Keratinocyte (primary cell): Measurements from ENCODE around the gene MARCHF3. TPM values are rescaled to one million over a fixed set of nuclear protein-coding genes. Genes with fewer than 3 reads are reported as not detected.

Experiments
- DNase-seq: peaks from one replicate; pipeline ENCODE4 v3.0.0-alpha.2; 2011; ENCODE audit warnings: low read depth, missing footprints, low spot score
- FAIRE-seq: peaks from 2 replicates; lab custom pipeline; 2011; peaks lifted over from hg19 to GRCh38; lab: Jason Lieb, UNC
- H2AFZ ChIP-seq: 2 replicates; pipeline ENCODE4 v1.6.0; 2012; ENCODE audit warnings: low read length, control low read depth, inconsistent platforms; ENCODE audit not compliant: control insufficient read depth
- H3K27ac ChIP-seq: 2 replicates; pipeline ENCODE4 v1.5.1; 2011; ENCODE audit warnings: low read length; ENCODE audit not compliant: control insufficient read depth, insufficient read depth
- H3K27me3 ChIP-seq: 3 replicates; pipeline ENCODE4 v1.6.0; 2011; ENCODE audit warnings: low read length; ENCODE audit not compliant: control insufficient read depth, insufficient read depth; ENCODE audit errors: extremely low read depth
- H3K36me3 ChIP-seq, 2 experiments: 2 replicates in 1 of 2; 3 replicates in 1 of 2; pipeline ENCODE4 v1.5.1; 2011; ENCODE audit warnings: low read length in 2 of 2, mild to moderate bottlenecking in 1 of 2; ENCODE audit not compliant: control insufficient read depth in 2 of 2, insufficient read depth in 2 of 2; ENCODE audit errors: extremely low read depth in 1 of 2
- H3K4me1 ChIP-seq: 3 replicates; pipeline ENCODE4 v1.5.1; 2011; ENCODE audit warnings: low read length; ENCODE audit not compliant: control insufficient read depth, insufficient read depth; ENCODE audit errors: extremely low read depth
- H3K4me2 ChIP-seq: 3 replicates; pipeline ENCODE4 v1.6.0; 2011; ENCODE audit warnings: low read depth, low read length; ENCODE audit not compliant: control insufficient read depth, insufficient read depth; ENCODE audit errors: extremely low read depth
- H3K4me3 ChIP-seq, 3 experiments: fragments of 200-600 bp in 1 of 3; sonication (generic) in 1 of 3; 2 replicates in 2 of 3; 3 replicates in 1 of 3; pipeline ENCODE4 v1.5.1; 2011 to 2016; ENCODE audit warnings: low read length in 3 of 3, mild to moderate bottlenecking in 3 of 3, control low read depth in 2 of 3, inconsistent platforms in 1 of 3, low read depth in 1 of 3, mixed read lengths in 1 of 3, mixed run types in 1 of 3, moderate library complexity in 1 of 3; ENCODE audit not compliant: control insufficient read depth in 2 of 3, insufficient read depth in 2 of 3; ENCODE audit errors: extremely low read depth in 1 of 3
- H3K79me2 ChIP-seq: 2 replicates; pipeline ENCODE4 v1.6.0; 2012; ENCODE audit warnings: low read length; ENCODE audit not compliant: control insufficient read depth, insufficient read depth
- H3K9ac ChIP-seq: 3 replicates; pipeline ENCODE4 v1.6.0; 2011; ENCODE audit warnings: low read length; ENCODE audit not compliant: control insufficient read depth, insufficient read depth; ENCODE audit errors: extremely low read depth
- H3K9me1 ChIP-seq: 3 replicates; pipeline ENCODE4 v1.6.0; 2011; ENCODE audit warnings: low read length; ENCODE audit not compliant: control insufficient read depth, insufficient read depth; ENCODE audit errors: extremely low read depth
- H3K9me3 ChIP-seq: 2 replicates; pipeline ENCODE4 v1.5.1; 2012; ENCODE audit warnings: low read depth, low read length; ENCODE audit not compliant: control insufficient read depth
- H4K20me1 ChIP-seq: 3 replicates; pipeline ENCODE4 v1.6.0; 2011; ENCODE audit warnings: low read length; ENCODE audit not compliant: control insufficient read depth, insufficient read depth; ENCODE audit errors: extremely low read depth
- CTCF ChIP-seq, 3 experiments: IDR thresholded peaks in 1 of 3; conservative IDR thresholded peaks in 1 of 3; optimal IDR thresholded peaks in 1 of 3; 2 replicates in 2 of 3; 3 replicates in 1 of 3; pipeline versions ENCODE3 to v1.5.1; 2011; ENCODE audit warnings: low read length in 3 of 3, mild to moderate bottlenecking in 3 of 3, moderate library complexity in 2 of 3, control low read depth in 1 of 3, inconsistent platforms in 1 of 3; ENCODE audit not compliant: insufficient read depth in 2 of 3; ENCODE audit errors: extremely low read depth in 1 of 3
- EZH2 ChIP-seq: IDR thresholded peaks from one replicate; pipeline ENCODE4 v1.6.1; 2012; ENCODE audit warnings: inconsistent platforms, mild to moderate bottlenecking, low read length, moderate library complexity
- dilution Hi-C: fragments of 300-500 bp; cut with MboI; formaldehyde crosslinking; loops from one replicate; pipeline ENCODE4 v1.7.0; 2020; ENCODE audit warnings: low sequenced_read_pairs; ENCODE audit not compliant: extremely low pct_ligation_motif_present
- polyA plus RNA-seq, 5 experiments: library from polyadenylated mRNA; depleted of rRNA in 3 of 5; stranded (reverse) in 3 of 5; stranded (forward) in 1 of 5; unstranded in 1 of 5; fragments of >200 nt; gene quantifications; 1 replicate in 1 of 5; 2 replicates in 3 of 5; 3 replicates in 1 of 5; pipeline versions ENCODE4 v1.2.1 to v1.2.3, GENCODE V29; 2011 to 2012; ENCODE audit warnings: missing spikeins in 2 of 5, low read depth in 1 of 5, low replicate concordance in 1 of 5

The MARCHF3 gene
- polyA plus RNA-seq, 1 donor (not counting 4 experiments of a cell fraction or from before 2014, with no cell fraction given): 0.45 TPM

GRCh38 chr5:127070243-127070642 is 39.9 kb upstream of the MARCHF3 start:
- Histone ChIP-seq H3K27ac (no peak overlapping the region), H3K36me3 (no peaks in the 10 kb centered on the region), H4K20me1 (no peaks in the 10 kb centered on the region), H3K9me1 (no peaks in the 10 kb centered on the region), H3K9me3 (no peaks in the 10 kb centered on the region), H3K4me1 (no peaks in the 10 kb centered on the region), H3K79me2 (no peaks in the 10 kb centered on the region), H3K9ac (no peak overlapping the region), H3K27me3 (no peaks in the 10 kb centered on the region), H2AFZ (no peak overlapping the region), H3K4me2 (no peak overlapping the region), H3K4me3 (no peak overlapping the region)
- DNase-seq (no peak), FAIRE-seq (no peak)
- dilution Hi-C loops: no loop called here
- TF ChIP-seq EZH2 (no peak), CTCF (optimal IDR thresholded peaks at IDR 0.05 in 1 of 3, IDR thresholded peaks at IDR 0.05 in 1 of 3, conservative IDR thresholded peaks at IDR 0.05 in 1 of 3; ENCODE audit: extremely low read depth in 1 of 3, insufficient read depth in 2 of 3, low read length in 3 of 3) (no peak)

GRCh38 chr5:127068493-127069214 is 38.3 kb upstream of the MARCHF3 start:
- Histone ChIP-seq H3K9ac (no peak overlapping the region), H3K4me1 (no peaks in the 10 kb centered on the region), H3K9me3 (no peaks in the 10 kb centered on the region), H2AFZ (no peak overlapping the region), H3K9me1 (no peaks in the 10 kb centered on the region), H3K79me2 (no peaks in the 10 kb centered on the region), H3K27ac (no peak overlapping the region), H3K36me3 (no peaks in the 10 kb centered on the region), H3K4me2 (no peak overlapping the region), H3K4me3 (no peak overlapping the region), H4K20me1 (no peaks in the 10 kb centered on the region), H3K27me3 (no peaks in the 10 kb centered on the region)
- FAIRE-seq (no peak), DNase-seq (no peak)
- dilution Hi-C loops: no loop called here
- TF ChIP-seq EZH2 (no peak), CTCF (optimal IDR thresholded peaks at IDR 0.05 in 1 of 3, IDR thresholded peaks at IDR 0.05 in 1 of 3, conservative IDR thresholded peaks at IDR 0.05 in 1 of 3; ENCODE audit: extremely low read depth in 1 of 3, insufficient read depth in 2 of 3, low read length in 3 of 3) (no peak)
